ENCODE data around the gene CAMKMT. TPM values are rescaled to one million over a fixed set of nuclear protein-coding genes. Genes with fewer than 3 reads are reported as not detected.

CAMKMT gene
- total and polyA plus RNA-seq, 10 donors: 4.1 to 26.1 (median 11.0) TPM

- no peak for DNase-seq
- intact Hi-C loops (cut with DNase I; ENCODE audit: low total_unique reads): no loop called here
- Histone ChIP-seq H3K4me1 (peaks cover 0 to 4% (median 0%) of the 10 kb centered on the region in 6 donors), H3K4me3 (no peak overlapping the region), H3K27ac (no peak overlapping the region), H3K27me3 (replicated peaks in 1 of 7) (no peaks in the 10 kb centered on the region), H3K36me3 (no peaks in the 10 kb centered on the region), H3K9me3 (peaks cover 0 to 8% (median 0%) of the 10 kb centered on the region in 8 donors)
- 97 to 100% (median 98%) methylated on average over 2 of the region's 2 CpGs for WGBS, 5 donors
- no peak for TF ChIP-seq POLR2A (IDR thresholded peaks at IDR 0.05)
- no peak for TF ChIP-seq CTCF (IDR thresholded peaks at IDR 0.05 in 8 of 11, conservative IDR thresholded peaks at IDR 0.05 in 3 of 11)
- TF ChIP-seq POLR2AphosphoS5 (IDR thresholded peaks at IDR 0.05): no peak
These were observed 277.7 kb downstream of the CAMKMT start for GRCh38 chr2:44639399-44639798.

GRCh38 chr2:44642123-44642857 is 280.5 kb downstream of the CAMKMT start:
- H3K36me3 ChIP-seq: no peaks in the 10 kb centered on the region
- intact Hi-C loops (cut with DNase I; ENCODE audit: low total_unique reads): no loop called here
- no peak overlapping the region for H3K27ac ChIP-seq
- no peaks in the 10 kb centered on the region for H3K9me3 ChIP-seq
- no peaks in the 10 kb centered on the region for H3K27me3 ChIP-seq (replicated peaks in 1 of 7)
- no peak overlapping the region for H3K4me3 ChIP-seq
- peaks cover 0 to 4% (median 0%) of the 10 kb centered on the region in 6 donors for H3K4me1 ChIP-seq
- TF ChIP-seq POLR2AphosphoS5 (IDR thresholded peaks at IDR 0.05): no peak
- DNase-seq: no peak
- 72 to 82% (median 77%) methylated on average over 3 of the region's 3 CpGs for WGBS, 5 donors

- Histone ChIP-seq H3K36me3 (no peaks in the 10 kb centered on the region), H3K4me1 (no peaks in the 10 kb centered on the region), H3K27ac (no peak overlapping the region), H3K4me3 (no peak overlapping the region), H3K9me3 (no peaks in the 10 kb centered on the region), H3K27me3 (replicated peaks in 1 of 7) (no peaks in the 10 kb centered on the region)
- TF ChIP-seq POLR2A (IDR thresholded peaks at IDR 0.05) (no peak), CTCF (IDR thresholded peaks at IDR 0.05 in 8 of 11, conservative IDR thresholded peaks at IDR 0.05 in 3 of 11) (no peak), POLR2AphosphoS5 (IDR thresholded peaks at IDR 0.05) (no peak)
- no peak for DNase-seq
- WGBS, 5 donors: 82 to 90% (median 85%) methylated on average over 2 of the region's 2 CpGs
- intact Hi-C loops (cut with DNase I; ENCODE audit: low total_unique reads): no loop called here
These were observed 284.2 kb downstream of the CAMKMT start for GRCh38 chr2:44645937-44646336.

- no peak for DNase-seq
- H3K4me3 ChIP-seq: no peak overlapping the region
- no peak for TF ChIP-seq CTCF (IDR thresholded peaks at IDR 0.05 in 8 of 11, conservative IDR thresholded peaks at IDR 0.05 in 3 of 11)
- no peak for TF ChIP-seq POLR2A (IDR thresholded peaks at IDR 0.05)
- intact Hi-C loops (cut with DNase I; ENCODE audit: low total_unique reads): no loop called here
- WGBS, 5 donors: 78 to 91% (median 86%) methylated on average over 2 of the region's 2 CpGs
- no peaks in the 10 kb centered on the region for H3K27me3 ChIP-seq (replicated peaks in 1 of 7)
- H3K9me3 ChIP-seq: no peaks in the 10 kb centered on the region
- no peaks in the 10 kb centered on the region for H3K4me1 ChIP-seq
- no peak overlapping the region for H3K27ac ChIP-seq
- H3K36me3 ChIP-seq: no peaks in the 10 kb centered on the region
These were observed 287.6 kb downstream of the CAMKMT start for GRCh38 chr2:44649381-44649780.

All from spleen (tissue), 11 donors.